H9 (cell line): ENCODE measurements around the gene MST1. TPM values are rescaled to one million over a fixed set of nuclear protein-coding genes. Genes with fewer than 3 reads are reported as not detected.
A peak's percentile ranks its signal among the peaks of the same experiment; 100 is the strongest.

Experiments
- DNase-seq: peaks from one replicate; pipeline ENCODE4 v3.0.0-alpha.2; 2017
- H2AFZ ChIP-seq: one replicate; pipeline ENCODE4 v1.6.1; 2013; ENCODE audit warnings: mild to moderate bottlenecking, low read length, control low read depth, moderate library complexity
- H2AK5ac ChIP-seq: 2 replicates; pipeline ENCODE4 v1.6.1; 2013; ENCODE audit warnings: low read length, control low read depth, mixed read lengths; ENCODE audit not compliant: insufficient read length
- H2BK120ac ChIP-seq: one replicate; pipeline ENCODE4 v1.6.1; 2013; ENCODE audit warnings: low read depth, mild to moderate bottlenecking, low read length, control low read depth, inconsistent platforms; ENCODE audit not compliant: poor library complexity, severe bottlenecking
- H2BK12ac ChIP-seq: 2 replicates; pipeline ENCODE4 v1.6.1; 2013; ENCODE audit warnings: low read length, control low read depth, mixed read lengths, low read depth; ENCODE audit not compliant: insufficient read length
- H2BK15ac ChIP-seq: 2 replicates; pipeline ENCODE4 v1.6.1; 2013; ENCODE audit warnings: low read depth, low read length, control low read depth
- H2BK20ac ChIP-seq: one replicate; pipeline ENCODE4 v1.6.1; 2013; ENCODE audit warnings: low read depth, mild to moderate bottlenecking, low read length, control low read depth, inconsistent platforms; ENCODE audit not compliant: poor library complexity, severe bottlenecking
- H2BK5ac ChIP-seq: 2 replicates; pipeline ENCODE4 v1.6.1; 2013; ENCODE audit warnings: low read length, control low read depth, mixed read lengths; ENCODE audit not compliant: insufficient read length
- H3K14ac ChIP-seq: 2 replicates; pipeline ENCODE4 v1.6.1; 2013; ENCODE audit warnings: low read length, control low read depth; ENCODE audit not compliant: insufficient read depth
- H3K18ac ChIP-seq: 2 replicates; pipeline ENCODE4 v1.6.1; 2013; ENCODE audit warnings: low read depth, mild to moderate bottlenecking, mixed read lengths, low read length, control low read depth; ENCODE audit not compliant: insufficient read length
- H3K23ac ChIP-seq: 2 replicates; pipeline ENCODE4 v1.6.1; 2013; ENCODE audit warnings: low read length, control low read depth, mixed read lengths, low read depth; ENCODE audit not compliant: insufficient read length
- H3K23me2 ChIP-seq: 2 replicates; pipeline ENCODE4 v1.6.1; 2013; ENCODE audit warnings: low read depth, mild to moderate bottlenecking, mixed read lengths, low read length, control low read depth; ENCODE audit not compliant: insufficient read length, poor library complexity, severe bottlenecking
- H3K27ac ChIP-seq: 2 replicates; pipeline ENCODE4 v1.5.1; 2013; ENCODE audit warnings: low read length, control low read depth, mixed read lengths, low read depth; ENCODE audit not compliant: insufficient read length
- H3K27me3 ChIP-seq: 2 replicates; pipeline ENCODE4 v1.6.1; 2013; ENCODE audit warnings: low read length, control low read depth, inconsistent platforms; ENCODE audit not compliant: insufficient read depth
- H3K4ac ChIP-seq: 2 replicates; pipeline ENCODE4 v1.6.1; 2013; ENCODE audit warnings: low read depth, mild to moderate bottlenecking, control low read depth, inconsistent platforms, low read length, moderate library complexity
- H3K4me1 ChIP-seq: 2 replicates; pipeline ENCODE4 v1.6.1; 2013; ENCODE audit warnings: low read length, control low read depth, inconsistent platforms; ENCODE audit not compliant: insufficient read depth
- H3K4me2 ChIP-seq: 2 replicates; pipeline ENCODE4 v1.6.1; 2013; ENCODE audit warnings: low read length, control low read depth, mixed read lengths; ENCODE audit not compliant: insufficient read length, insufficient read depth
- H3K56ac ChIP-seq: 2 replicates; pipeline ENCODE4 v1.6.1; 2013; ENCODE audit warnings: low read depth, mild to moderate bottlenecking, mixed read lengths, low read length, control low read depth; ENCODE audit not compliant: insufficient read length
- H3K79me1 ChIP-seq: 2 replicates; pipeline ENCODE4 v1.6.1; 2013; ENCODE audit warnings: low read depth, mild to moderate bottlenecking, moderate library complexity, low read length, control low read depth, inconsistent platforms; ENCODE audit not compliant: insufficient read depth, poor library complexity, severe bottlenecking
- H3K79me2 ChIP-seq: 2 replicates; pipeline ENCODE4 v1.6.1; 2013; ENCODE audit warnings: low read length, control low read depth, inconsistent platforms; ENCODE audit not compliant: insufficient read depth
- H3K9ac ChIP-seq: 2 replicates; pipeline ENCODE4 v1.6.1; 2013; ENCODE audit warnings: low read length, control low read depth, mixed read lengths; ENCODE audit not compliant: insufficient read length; ENCODE audit errors: extremely low read depth
- H3K9me3 ChIP-seq: one replicate; pipeline ENCODE4 v1.6.1; 2013; ENCODE audit warnings: low read depth, low read length, inconsistent platforms; ENCODE audit not compliant: control insufficient read depth
- H3T11ph ChIP-seq: one replicate; pipeline ENCODE4 v1.6.1; 2013; ENCODE audit warnings: mild to moderate bottlenecking, low read length, control low read depth, inconsistent platforms
- H4K20me1 ChIP-seq: one replicate; pipeline ENCODE4 v1.6.1; 2013; ENCODE audit not compliant: control insufficient read depth, insufficient read length, insufficient read depth
- H4K5ac ChIP-seq: 2 replicates; pipeline ENCODE4 v1.6.1; 2013; ENCODE audit warnings: low read depth, mild to moderate bottlenecking, mixed read lengths, low read length, control low read depth; ENCODE audit not compliant: insufficient read length
- H4K8ac ChIP-seq: replicated peaks from 2 replicates; pipeline ENCODE4 v1.6.1; 2013; ENCODE audit warnings: low read length, control low read depth, mixed read lengths, low read depth; ENCODE audit not compliant: insufficient read length
- H4K91ac ChIP-seq: 2 replicates; pipeline ENCODE4 v1.6.1; 2013; ENCODE audit warnings: low read depth, mild to moderate bottlenecking, moderate library complexity, mixed read lengths, low read length, control low read depth; ENCODE audit not compliant: insufficient read length
- H3K27ac Mint-ChIP-seq, 3 experiments: 2 replicates in 2 of 3; 3 replicates in 1 of 3; pipeline ENCODE4 v1.8.0; 2020 to 2021; ENCODE audit warnings: mixed read lengths in 3 of 3, mild to moderate bottlenecking in 1 of 3, moderate library complexity in 1 of 3
- H3K27me3 Mint-ChIP-seq: 2 replicates; pipeline ENCODE4 v1.8.0; 2021; ENCODE audit warnings: low read depth, mild to moderate bottlenecking, moderate library complexity, mixed read lengths
- H3K36me3 Mint-ChIP-seq, 3 experiments: 2 replicates in 2 of 3; 3 replicates in 1 of 3; pipeline ENCODE4 v1.8.0; 2020 to 2021; ENCODE audit warnings: low read depth in 3 of 3, mixed read lengths in 3 of 3; ENCODE audit not compliant: insufficient read depth in 1 of 3
- H3K4me1 Mint-ChIP-seq, 2 experiments: 2 replicates each; pipeline ENCODE4 v1.8.0; 2020; ENCODE audit warnings: mixed read lengths in 2 of 2
- H3K4me3 Mint-ChIP-seq, 2 experiments: 2 replicates in 1 of 2; 3 replicates in 1 of 2; pipeline ENCODE4 v1.8.0; 2020 to 2021; ENCODE audit warnings: mild to moderate bottlenecking in 2 of 2, mixed read lengths in 2 of 2, moderate library complexity in 1 of 2
- H3K9me3 Mint-ChIP-seq, 2 experiments: 2 replicates in 1 of 2; 3 replicates in 1 of 2; pipeline ENCODE4 v1.8.0; 2020; ENCODE audit warnings: mild to moderate bottlenecking in 2 of 2, mixed read lengths in 2 of 2, moderate library complexity in 1 of 2
- WGBS: extraction: QIAGEN DNeasy Blood & Tissue Kit; methylation state at CpG from one replicate; pipeline ENCODE4 v1.1.7; 2013; ENCODE audit warnings: missing lambda C conversion rate, low lambda C conversion rate, mixed read lengths; ENCODE audit not compliant: insufficient read length; ENCODE audit errors: extremely low coverage; 5-methylcytosine and 5-hydroxymethylcytosine counted together
- total RNA-seq: library from RNA; stranded (reverse); gene quantifications from 2 replicates; pipeline ENCODE4 v1.2.1, GENCODE V29; 2021
- TF ChIP-seq, protein P1 (sequence below): fragments of 200-600 bp; sonication (generic); conservative IDR thresholded peaks from 3 replicates; pipeline ENCODE4 v1.8.0; 2021; ENCODE audit warnings: antibody characterized with exemption, mild to moderate bottlenecking

Gene MST1
- total RNA-seq, 1 experiment from 2014 or later = 8.9 TPM

DNA sequence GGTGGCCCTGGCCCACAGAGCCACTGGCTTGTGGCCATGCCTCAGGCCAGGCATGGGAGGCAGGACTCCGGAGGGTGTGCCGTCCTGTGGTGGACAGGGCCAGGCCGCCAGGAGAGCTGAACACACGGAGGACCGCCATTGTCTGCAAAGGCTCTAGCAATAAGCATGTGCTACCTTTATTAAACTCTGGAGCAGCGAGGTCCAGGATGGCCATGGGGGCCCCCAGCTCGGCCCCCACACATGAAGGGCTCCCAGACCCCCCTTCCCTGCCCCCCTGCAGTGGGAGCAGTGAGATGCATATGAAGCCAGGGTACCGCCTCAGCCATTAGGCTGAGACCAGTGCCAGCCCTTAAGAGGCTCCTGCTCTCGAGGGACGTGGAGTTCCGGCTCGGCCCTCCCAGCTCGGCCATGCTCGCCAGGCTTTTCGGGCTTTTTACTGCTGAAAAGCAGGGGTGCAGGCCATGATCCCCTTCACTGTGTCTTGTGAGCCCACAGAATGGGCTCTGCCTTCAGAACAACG lies 27.5 kb upstream of the MST1 start:
- Histone ChIP-seq H3K9me3 (no peaks in the 10 kb centered on the region), H3T11ph (no peak overlapping the region), H3K9ac (no peak overlapping the region), H3K27me3 (no peaks in the 10 kb centered on the region), H3K79me1 (no peaks in the 10 kb centered on the region), H4K8ac (no peak overlapping the region), H2AK5ac (no peak overlapping the region), H3K79me2 (no peaks in the 10 kb centered on the region), H3K18ac (no peak overlapping the region), H4K91ac (no peak overlapping the region), H2BK15ac (no peak overlapping the region), H4K5ac (no peak overlapping the region), H3K14ac (no peak overlapping the region), H3K23me2 (peaks cover 10% of the 10 kb centered on the region), H3K4ac (no peak overlapping the region), H3K4me1 (no peaks in the 10 kb centered on the region), H3K56ac (no peak overlapping the region), H3K4me2 (no peak overlapping the region), H3K27ac (no peak overlapping the region), H3K23ac (no peak overlapping the region), H2BK20ac (no peak overlapping the region), H2AFZ (no peak overlapping the region), H2BK12ac (no peak overlapping the region), H4K20me1 (no peaks in the 10 kb centered on the region), H2BK5ac (no peak overlapping the region), H2BK120ac (no peak overlapping the region)
- Mint-ChIP-seq H3K4me1 (peaks cover 8 to 10% of the 10 kb centered on the region in 2 experiments), H3K27ac (no peak overlapping the region), H3K36me3 (peaks cover 0 to 23% (median 23%) of the 10 kb centered on the region in 3 experiments; a peak in 6 of 7 replicates), H3K27me3 (peaks cover 4% of the 10 kb centered on the region), H3K4me3 (no peak overlapping the region), H3K9me3 (no peaks in the 10 kb centered on the region)
- DNase-seq = peak; percentile 23
- no CpG with 5 or more reads among the region's 16 CpGs for WGBS
- TF ChIP-seq, protein P1, sequence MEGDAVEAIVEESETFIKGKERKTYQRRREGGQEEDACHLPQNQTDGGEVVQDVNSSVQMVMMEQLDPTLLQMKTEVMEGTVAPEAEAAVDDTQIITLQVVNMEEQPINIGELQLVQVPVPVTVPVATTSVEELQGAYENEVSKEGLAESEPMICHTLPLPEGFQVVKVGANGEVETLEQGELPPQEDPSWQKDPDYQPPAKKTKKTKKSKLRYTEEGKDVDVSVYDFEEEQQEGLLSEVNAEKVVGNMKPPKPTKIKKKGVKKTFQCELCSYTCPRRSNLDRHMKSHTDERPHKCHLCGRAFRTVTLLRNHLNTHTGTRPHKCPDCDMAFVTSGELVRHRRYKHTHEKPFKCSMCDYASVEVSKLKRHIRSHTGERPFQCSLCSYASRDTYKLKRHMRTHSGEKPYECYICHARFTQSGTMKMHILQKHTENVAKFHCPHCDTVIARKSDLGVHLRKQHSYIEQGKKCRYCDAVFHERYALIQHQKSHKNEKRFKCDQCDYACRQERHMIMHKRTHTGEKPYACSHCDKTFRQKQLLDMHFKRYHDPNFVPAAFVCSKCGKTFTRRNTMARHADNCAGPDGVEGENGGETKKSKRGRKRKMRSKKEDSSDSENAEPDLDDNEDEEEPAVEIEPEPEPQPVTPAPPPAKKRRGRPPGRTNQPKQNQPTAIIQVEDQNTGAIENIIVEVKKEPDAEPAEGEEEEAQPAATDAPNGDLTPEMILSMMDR = no peak
